ENCODE measurements around the gene PTGR3. TPM values are rescaled to one million over a fixed set of nuclear protein-coding genes. Genes with fewer than 3 reads are reported as not detected.

The PTGR3 gene
- total and polyA plus RNA-seq, 2 of the 8 experiments (the other 6 are each of a cell fraction or from before 2014, with no cell fraction given): 2.0 to 3.6 TPM

- TF ChIP-seq RNF2 (IDR thresholded peaks at IDR 0.05; ENCODE audit: borderline replicate concordance, low read depth, low read length, missing control alignments, poor library complexity, severe bottlenecking) (no peak), SIRT6 (IDR thresholded peaks at IDR 0.05; ENCODE audit: low read length) (no peak), PHF8 (conservative IDR thresholded peaks at IDR 0.05; ENCODE audit: low read depth, low read length) (no peak), RAD21 (IDR thresholded peaks at IDR 0.05 in 1 of 2, conservative IDR thresholded peaks at IDR 0.05 in 1 of 2; ENCODE audit: low read depth in 2 of 2, low read length in 2 of 2) (no peak)
These were observed 48.7 kb upstream of the PTGR3 start (continued) for GRCh38 chr18:75257605-75258004.

All from H1 (cell line).